Spleen (tissue), 13 donors: ENCODE data around the gene EAPP. TPM values are rescaled to one million over a fixed set of nuclear protein-coding genes. Genes with fewer than 3 reads are reported as not detected.
A peak's percentile ranks its signal among the peaks of the same experiment; 100 is the strongest.

ENCODE experiments used
- DNase-seq: peaks from one replicate; pipeline ENCODE4 v3.0.0-alpha.2; 2020
- H3K27ac ChIP-seq, 8 donors: fragments of 200-600 bp; sonication (generic) in 7 of 8; 1 replicate in 4 of 8; 2 replicates in 4 of 8; pipeline versions ENCODE4 v1.5.0 to v1.8.0; 2016 to 2021; ENCODE audit warnings: inconsistent platforms in 4 of 8, mild to moderate bottlenecking in 4 of 8, moderate library complexity in 1 of 8
- H3K27me3 ChIP-seq, 7 donors: fragments of 200-600 bp; sonication (generic) in 6 of 7; replicated peaks in 1 of 7; 1 replicate in 4 of 7; 2 replicates in 3 of 7; pipeline versions ENCODE4 v1.5.0 to v1.8.0; 2016 to 2021; ENCODE audit warnings: inconsistent platforms in 3 of 7, mild to moderate bottlenecking in 1 of 7
- H3K36me3 ChIP-seq, 6 donors: fragments of 200-600 bp; sonication (generic) in 5 of 6; 1 replicate in 4 of 6; 2 replicates in 2 of 6; pipeline versions ENCODE4 v1.5.0 to v1.8.0; 2016 to 2021; ENCODE audit warnings: inconsistent platforms in 2 of 6
- H3K4me1 ChIP-seq, 6 donors: fragments of 200-600 bp; sonication (generic) in 5 of 6; 1 replicate in 3 of 6; 2 replicates in 3 of 6; pipeline versions ENCODE4 v1.5.0 to v1.8.0; 2016 to 2021; ENCODE audit warnings: inconsistent platforms in 3 of 6
- H3K4me3 ChIP-seq, 8 donors: fragments of 200-600 bp; sonication (generic) in 7 of 8; 1 replicate in 4 of 8; 2 replicates in 4 of 8; pipeline versions ENCODE4 v1.5.0 to v1.8.0; 2016 to 2021; ENCODE audit warnings: inconsistent platforms in 4 of 8, mild to moderate bottlenecking in 4 of 8, moderate library complexity in 2 of 8
- H3K9me3 ChIP-seq, 8 donors: fragments of 200-600 bp; sonication (generic) in 7 of 8; 1 replicate in 4 of 8; 2 replicates in 4 of 8; pipeline versions ENCODE4 v1.5.0 to v1.8.0; 2016 to 2021; ENCODE audit warnings: inconsistent platforms in 4 of 8
- CTCF ChIP-seq, 11 experiments: fragments of 200-600 bp in 7 of 11; fragments of 450-650 bp in 4 of 11; sonication (generic) in 4 of 11; IDR thresholded peaks in 8 of 11; conservative IDR thresholded peaks in 3 of 11; 1 replicate in 7 of 11; 2 replicates in 4 of 11; pipeline versions ENCODE4 v1.4.0 to v1.8.0; 2016 to 2021; ENCODE audit warnings: antibody characterized with exemption in 11 of 11, inconsistent platforms in 4 of 11, mild to moderate bottlenecking in 1 of 11
- POLR2A ChIP-seq, 3 donors: fragments of 450-650 bp; IDR thresholded peaks; one replicate each; pipeline ENCODE4 v1.5.1; 2017; ENCODE audit warnings: antibody characterized with exemption in 3 of 3, mild to moderate bottlenecking in 1 of 3
- POLR2AphosphoS5 ChIP-seq, 3 donors: sonication (generic); formaldehyde crosslinking; IDR thresholded peaks; one replicate each; pipeline ENCODE4 v1.5.1; 2017; ENCODE audit warnings: antibody characterized with exemption in 3 of 3
- WGBS, 5 donors: extraction: QIAGEN DNeasy Blood & Tissue Kit in 3 of 5; methylation state at CpG; one replicate each; pipeline versions ENCODE4 v1.1.5 to v1.1.7; 2013 to 2018; 5-methylcytosine and 5-hydroxymethylcytosine counted together
- intact Hi-C: fragments of 100-400 bp; cut with DNase I; formaldehyde crosslinking; loops from one replicate; pipeline ENCODE4 v1.15.0; 2023; ENCODE audit warnings: low total_unique reads
- long read RNA-seq, 2 donors: transcript quantifications; one replicate each; lab custom pipeline, GENCODE V29; 2026
- polyA plus RNA-seq, 3 donors: library from polyadenylated mRNA; stranded (reverse); fragments of 200-250 nt; gene quantifications; one replicate each; pipeline ENCODE4 v1.2.1, GENCODE V29; 2013
- total RNA-seq, 7 donors: library from RNA; depleted of rRNA in 3 of 7; stranded (reverse); fragments of >200 nt in 3 of 7; fragmentation: NEBNext Ultra II Directional in 4 of 7; extraction: Animal tissue kit (Norgen Biotek cat#: 25700) in 4 of 7; gene quantifications; one replicate each; pipeline versions ENCODE4 v1.1.0 to v1.2.1, GENCODE V29; 2016 to 2021
- donor health status: healthy with polysubstance abuse.
- donor health status: DM: no; HTN: no; CAD: no; lungs with moderate emphysema.
- donor health status: DM: no; HTN: no; CAD: no.
- donor health status: Bipolar disorder and iron deficiency.
- donor health status: healthy.
- donor health status: DM: no; HTN: no; CAD: no.
- donor health status: DM: yes; HTN: yes; CAD: no.

Gene EAPP, protein sequence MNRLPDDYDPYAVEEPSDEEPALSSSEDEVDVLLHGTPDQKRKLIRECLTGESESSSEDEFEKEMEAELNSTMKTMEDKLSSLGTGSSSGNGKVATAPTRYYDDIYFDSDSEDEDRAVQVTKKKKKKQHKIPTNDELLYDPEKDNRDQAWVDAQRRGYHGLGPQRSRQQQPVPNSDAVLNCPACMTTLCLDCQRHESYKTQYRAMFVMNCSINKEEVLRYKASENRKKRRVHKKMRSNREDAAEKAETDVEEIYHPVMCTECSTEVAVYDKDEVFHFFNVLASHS
- total RNA-seq (10 to 100 TPM; 26.7 to 44.3 (median 35.2) TPM), polyA plus RNA-seq (10 to 100 TPM; 30.2 to 44.9 (median 44.0) TPM)
- long read RNA-seq, donor 1, transcript EAPP-201 (6 exons, 1,321 nt), result major isoform, 11 of 11 reads
- long read RNA-seq, donor 1, partial matches to known transcripts, result 0 of 11 reads
- long read RNA-seq, donor 1, other reads (novel, unspliced or antisense), result 0 of 11 reads
- long read RNA-seq, donor 2, transcript EAPP-201 (6 exons, 1,321 nt), result major isoform, 9 of 19 reads
- long read RNA-seq, donor 2, partial matches to known transcripts, result 9 of 19 reads
- long read RNA-seq, donor 2, other reads (novel, unspliced or antisense), result 0 of 19 reads

DNA sequence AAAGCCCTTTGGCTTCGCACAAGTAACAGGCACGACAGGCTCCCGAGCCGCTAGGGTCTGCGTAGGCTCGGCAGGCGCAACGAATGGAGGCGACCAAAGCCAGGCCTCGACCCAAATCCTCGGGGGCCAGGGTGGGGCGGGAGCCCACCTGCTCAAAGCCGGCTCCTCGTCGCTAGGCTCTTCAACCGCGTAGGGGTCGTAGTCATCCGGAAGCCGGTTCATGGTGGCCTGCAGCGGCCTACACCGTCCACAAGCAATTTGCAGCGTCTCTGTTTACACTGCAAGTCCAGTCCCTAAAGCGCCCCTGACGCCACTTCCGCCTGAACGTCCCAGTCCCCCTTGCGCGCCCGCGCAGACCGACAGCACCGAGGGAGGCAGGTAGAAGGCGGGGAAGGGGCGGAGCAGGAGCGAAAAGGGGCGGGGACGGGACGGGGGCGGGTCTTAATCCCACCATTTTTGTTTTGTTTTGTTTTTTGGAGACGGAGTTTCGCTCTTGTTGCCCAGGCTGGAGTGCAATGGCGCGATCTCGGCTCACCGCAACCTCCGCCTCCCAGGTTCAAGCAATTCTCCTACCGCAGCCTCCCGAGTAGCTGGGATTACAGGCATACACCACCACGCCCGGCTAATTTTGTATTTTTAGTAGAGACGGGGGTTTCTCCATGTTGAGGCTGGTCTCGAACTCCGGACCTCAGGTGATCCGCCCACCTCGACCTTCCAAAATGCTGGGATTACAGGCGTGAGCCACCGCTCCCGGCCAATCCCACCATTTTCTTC is at the start of gene EAPP:
Gene EAPP (minus strand): TSS at position 295 of the 774 bp plus-strand sequence. CDS start 73 bp downstream, at position 222.
- Histone ChIP-seq H3K36me3 (peaks cover 0 to 33% (median 16%) of the 10 kb centered on the region in 6 donors), H3K27ac (peak within 1 kb of the TSS; percentile 89 to 99 (median 96)), H3K4me3 (peak within 1 kb of the TSS; percentile 64 to 86 (median 80)), H3K27me3 (no peaks in the 10 kb centered on the region), H3K4me1 (peaks cover 10 to 44% (median 27%) of the 10 kb centered on the region in 6 donors), H3K9me3 (no peaks in the 10 kb centered on the region)
- peak in 3 of 11 experiments; percentile 35 to 49 (median 46) for TF ChIP-seq CTCF (IDR thresholded peaks at IDR 0.05 in 8 of 11, conservative IDR thresholded peaks at IDR 0.05 in 3 of 11)
- peak; percentile 98 to 99 (median 99) for TF ChIP-seq POLR2AphosphoS5 (IDR thresholded peaks at IDR 0.05)
- TF ChIP-seq POLR2A (IDR thresholded peaks at IDR 0.05), result peak; percentile 46 to 91 (median 91)
- 2 to 4% (median 3%) methylated on average over 43 to 59 of the region's 59 CpGs for WGBS, 5 donors
- intact Hi-C loops, result no loop called here
- peak; percentile 100 for DNase-seq

- Histone ChIP-seq H3K9me3 (no peaks in the 10 kb centered on the region), H3K36me3 (peaks cover 0 to 100% (median 91%) of the 10 kb centered on the region in 6 donors), H3K27ac (no peak overlapping the region), H3K4me1 (no peaks in the 10 kb centered on the region), H3K4me3 (no peak overlapping the region), H3K27me3 (no peaks in the 10 kb centered on the region)
- DNase-seq, result peak; percentile 1
- intact Hi-C loops, result no loop called here
- WGBS, 5 donors, result 89 to 96% (median 89%) methylated on average over 6 of the region's 6 CpGs
- no peak for TF ChIP-seq POLR2A (IDR thresholded peaks at IDR 0.05)
- TF ChIP-seq CTCF (IDR thresholded peaks at IDR 0.05 in 8 of 11, conservative IDR thresholded peaks at IDR 0.05 in 3 of 11), result no peak
- TF ChIP-seq POLR2AphosphoS5 (IDR thresholded peaks at IDR 0.05), result no peak
Measured at GRCh38 chr14:34583525-34583924, 44.0 kb upstream of the EAPP start.

GRCh38 chr14:34582117-34582680 is 42.7 kb upstream of the EAPP start:
- Histone ChIP-seq H3K27ac (no peak overlapping the region), H3K27me3 (no peaks in the 10 kb centered on the region), H3K4me3 (no peak overlapping the region), H3K4me1 (no peaks in the 10 kb centered on the region), H3K36me3 (peaks cover 0 to 100% (median 85%) of the 10 kb centered on the region in 6 donors), H3K9me3 (no peaks in the 10 kb centered on the region)
- peak; percentile 20 for DNase-seq
- 95 to 99% (median 98%) methylated on average over 9 to 11 of the region's 11 CpGs for WGBS, 5 donors
- TF ChIP-seq POLR2AphosphoS5 (IDR thresholded peaks at IDR 0.05) (peak in 1 of 3 donors; percentile 9), POLR2A (IDR thresholded peaks at IDR 0.05) (no peak), CTCF (IDR thresholded peaks at IDR 0.05 in 8 of 11, conservative IDR thresholded peaks at IDR 0.05 in 3 of 11) (no peak)
- intact Hi-C loops, result no loop called here
